Prostate gland (tissue), 2 donors: Measurements from ENCODE around the gene TBX21. TPM values are rescaled to one million over a fixed set of nuclear protein-coding genes. Genes with fewer than 3 reads are reported as not detected.

Experiments
- DNase-seq: peaks from one replicate; pipeline ENCODE4 v3.0.0-alpha.2; 2019; ENCODE audit warnings: low spot score
- H3K27ac ChIP-seq, 2 donors: fragments of 200-600 bp; sonication (generic); 2 replicates each; pipeline ENCODE4 v1.5.1; 2017 to 2019
- H3K27me3 ChIP-seq: fragments of 200-600 bp; sonication (generic); replicated peaks from 2 replicates; pipeline ENCODE4 v1.5.1; 2019; ENCODE audit not compliant: insufficient read depth
- H3K36me3 ChIP-seq, 2 donors: fragments of 200-600 bp; sonication (generic); 1 replicate in 1 of 2; 2 replicates in 1 of 2; pipeline versions ENCODE4 v1.5.1 to v1.8.1; 2017 to 2019
- H3K4me1 ChIP-seq: fragments of 200-600 bp; sonication (generic); replicated peaks from 2 replicates; pipeline ENCODE4 v1.5.1; 2019
- H3K4me3 ChIP-seq, 2 donors: fragments of 200-600 bp; sonication (generic); 2 replicates each; pipeline ENCODE4 v1.5.1; 2017 to 2019
- H3K9me3 ChIP-seq: fragments of 200-600 bp; sonication (generic); 2 replicates; pipeline ENCODE4 v1.5.1; 2017
- POLR2A ChIP-seq: fragments of 450-650 bp; IDR thresholded peaks from one replicate; pipeline ENCODE4 v1.6.1; 2016; ENCODE audit warnings: antibody characterized with exemption, mild to moderate bottlenecking
- POLR2AphosphoS5 ChIP-seq: sonication (generic); formaldehyde crosslinking; IDR thresholded peaks from one replicate; pipeline ENCODE4 v1.6.1; 2017; ENCODE audit warnings: antibody characterized with exemption
- WGBS: methylation state at CpG from one replicate; pipeline ENCODE4 v1.1.5; 2018; 5-methylcytosine and 5-hydroxymethylcytosine counted together
- intact Hi-C: fragments of 100-400 bp; cut with DNase I; formaldehyde crosslinking; loops from one replicate; pipeline ENCODE4 v1.14.2; 2022
- total RNA-seq, 2 donors: library from RNA; depleted of rRNA; stranded (reverse); fragments of >200 nt; gene quantifications; one replicate each; pipeline ENCODE4 v1.1.0, GENCODE V29; 2016
- TF ChIP-seq, protein P1 (sequence below), 4 experiments: fragments of 200-600 bp in 2 of 4; fragments of 450-650 bp in 2 of 4; sonication (generic) in 2 of 4; IDR thresholded peaks; 1 replicate in 3 of 4; 2 replicates in 1 of 4; pipeline ENCODE4 v1.5.1; 2016 to 2019; ENCODE audit warnings: antibody characterized with exemption in 4 of 4, mild to moderate bottlenecking in 2 of 4, moderate library complexity in 2 of 4

TBX21 gene
- total RNA-seq, 2 donors from 2014 or later = 0.27 to 0.45 TPM

DNA sequence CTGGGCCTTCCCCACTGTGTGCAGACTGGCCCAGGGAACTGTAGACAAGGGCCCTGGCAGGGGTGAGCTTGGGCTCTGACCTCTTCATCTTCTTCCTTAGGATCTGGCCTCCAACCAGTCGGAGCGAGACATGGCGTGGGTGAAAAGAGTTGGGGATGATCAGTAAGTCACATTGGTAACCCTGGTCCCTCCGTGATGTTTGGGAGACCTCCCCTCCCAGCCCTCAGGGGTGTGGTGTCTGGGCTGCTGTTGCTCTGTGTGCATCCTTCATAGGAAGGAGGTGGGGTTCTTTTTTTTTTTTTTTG is 33.5 kb upstream of the TBX21 start:
- H3K4me1 ChIP-seq = no peaks in the 10 kb centered on the region
- no peak overlapping the region for H3K27ac ChIP-seq
- intact Hi-C loops = loop anchor here (10.0 kb wide), 1 partner anchor 105 kb away; no protein-coding TSS in a partner anchor
- no peaks in the 10 kb centered on the region for H3K9me3 ChIP-seq
- H3K27me3 ChIP-seq = no peaks in the 10 kb centered on the region
- TF ChIP-seq POLR2A = no peak
- no peak for TF ChIP-seq POLR2AphosphoS5
- TF ChIP-seq, protein P1, sequence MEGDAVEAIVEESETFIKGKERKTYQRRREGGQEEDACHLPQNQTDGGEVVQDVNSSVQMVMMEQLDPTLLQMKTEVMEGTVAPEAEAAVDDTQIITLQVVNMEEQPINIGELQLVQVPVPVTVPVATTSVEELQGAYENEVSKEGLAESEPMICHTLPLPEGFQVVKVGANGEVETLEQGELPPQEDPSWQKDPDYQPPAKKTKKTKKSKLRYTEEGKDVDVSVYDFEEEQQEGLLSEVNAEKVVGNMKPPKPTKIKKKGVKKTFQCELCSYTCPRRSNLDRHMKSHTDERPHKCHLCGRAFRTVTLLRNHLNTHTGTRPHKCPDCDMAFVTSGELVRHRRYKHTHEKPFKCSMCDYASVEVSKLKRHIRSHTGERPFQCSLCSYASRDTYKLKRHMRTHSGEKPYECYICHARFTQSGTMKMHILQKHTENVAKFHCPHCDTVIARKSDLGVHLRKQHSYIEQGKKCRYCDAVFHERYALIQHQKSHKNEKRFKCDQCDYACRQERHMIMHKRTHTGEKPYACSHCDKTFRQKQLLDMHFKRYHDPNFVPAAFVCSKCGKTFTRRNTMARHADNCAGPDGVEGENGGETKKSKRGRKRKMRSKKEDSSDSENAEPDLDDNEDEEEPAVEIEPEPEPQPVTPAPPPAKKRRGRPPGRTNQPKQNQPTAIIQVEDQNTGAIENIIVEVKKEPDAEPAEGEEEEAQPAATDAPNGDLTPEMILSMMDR (IDR thresholded peaks at IDR 0.05) = no peak
- H3K4me3 ChIP-seq = no peak overlapping the region
- no peak for DNase-seq
- WGBS = 98% methylated on average over 4 of the region's 4 CpGs
- H3K36me3 ChIP-seq = no peaks in the 10 kb centered on the region

DNA sequence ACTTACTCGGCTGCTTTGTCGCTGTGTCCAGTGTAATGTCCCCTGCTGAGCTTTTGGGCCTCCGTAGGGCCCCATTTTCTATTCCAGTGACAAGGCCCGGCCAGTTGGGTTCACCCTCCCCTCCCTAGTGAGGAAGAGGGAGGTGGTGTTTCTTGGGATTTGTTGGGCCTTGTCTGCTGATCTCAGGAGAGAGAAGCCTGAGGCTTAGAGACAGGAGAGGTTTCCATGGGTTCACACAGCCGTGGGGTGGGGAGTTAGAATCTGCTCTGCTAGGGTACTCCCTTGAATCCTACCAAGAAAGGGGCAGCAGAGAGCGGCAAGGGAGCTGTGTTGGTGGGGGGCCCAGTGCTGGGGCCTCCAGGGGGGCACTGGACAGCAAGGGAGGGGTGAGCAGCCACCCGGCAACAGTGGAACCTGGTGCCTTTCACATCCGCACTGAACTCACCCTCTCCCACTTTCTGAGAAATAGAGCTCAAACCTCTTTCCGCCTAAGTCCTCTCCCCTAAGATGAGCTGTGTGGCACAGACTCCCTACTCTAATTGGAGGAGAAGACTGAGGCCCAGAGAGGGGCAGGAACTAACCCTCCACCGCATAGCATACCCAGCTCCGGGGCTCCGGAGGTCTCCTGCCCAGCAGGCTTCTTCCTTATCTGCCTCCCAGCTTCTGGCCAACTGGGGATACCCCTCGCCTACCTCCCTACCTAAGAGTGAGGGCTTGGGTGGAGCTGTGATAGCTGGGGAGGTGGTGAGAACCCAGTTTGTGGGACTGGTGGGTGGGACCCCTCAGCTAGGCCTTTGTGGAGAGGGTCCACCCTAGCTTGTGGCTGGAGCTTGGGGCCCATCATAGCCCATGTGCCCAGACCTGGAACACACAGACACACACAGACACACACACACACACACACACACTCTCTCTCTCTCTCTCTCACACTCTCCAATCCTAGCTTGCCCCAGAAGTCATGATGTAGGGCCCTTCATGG is 32.3 kb upstream of the TBX21 start:
- Histone ChIP-seq H3K36me3 (no peaks in the 10 kb centered on the region), H3K4me1 (no peaks in the 10 kb centered on the region), H3K9me3 (no peaks in the 10 kb centered on the region), H3K4me3 (no peak overlapping the region), H3K27ac (no peak overlapping the region), H3K27me3 (no peaks in the 10 kb centered on the region)
- intact Hi-C loops = no loop called here
- TF ChIP-seq, protein P1 (IDR thresholded peaks at IDR 0.05) = no peak
- TF ChIP-seq POLR2A = no peak
- no peak for TF ChIP-seq POLR2AphosphoS5
- DNase-seq = no peak
- WGBS = 88% methylated on average over 13 of the region's 13 CpGs

- Histone ChIP-seq H3K9me3 (no peaks in the 10 kb centered on the region), H3K4me1 (no peaks in the 10 kb centered on the region), H3K4me3 (no peak overlapping the region), H3K36me3 (no peaks in the 10 kb centered on the region), H3K27ac (no peak overlapping the region), H3K27me3 (no peaks in the 10 kb centered on the region)
- TF ChIP-seq, protein P1 (IDR thresholded peaks at IDR 0.05) = no peak
- TF ChIP-seq POLR2A (no peak), POLR2AphosphoS5 (no peak)
- 87% methylated on average over 4 of the region's 4 CpGs for WGBS
- intact Hi-C loops = no loop called here
- DNase-seq = no peak
Measured at GRCh38 chr17:47701608-47702007, 31.4 kb upstream of the TBX21 start.

GRCh38 chr17:47702391-47702995 is 30.5 kb upstream of the TBX21 start:
- no peak for DNase-seq
- no peaks in the 10 kb centered on the region for H3K36me3 ChIP-seq
- H3K27me3 ChIP-seq = no peaks in the 10 kb centered on the region
- 81% methylated on average over 12 of the region's 12 CpGs for WGBS
- H3K4me1 ChIP-seq = no peaks in the 10 kb centered on the region
- intact Hi-C loops = no loop called here
- H3K27ac ChIP-seq = no peak overlapping the region
- TF ChIP-seq POLR2A = no peak
- no peak for TF ChIP-seq POLR2AphosphoS5
- TF ChIP-seq, protein P1 (IDR thresholded peaks at IDR 0.05) = no peak
- H3K9me3 ChIP-seq = no peaks in the 10 kb centered on the region
- H3K4me3 ChIP-seq = no peak overlapping the region
